Muscle of leg (tissue), 11 donors: ENCODE results near the gene ADGRE2. TPM values are rescaled to one million over a fixed set of nuclear protein-coding genes. Genes with fewer than 3 reads are reported as not detected.
A peak's percentile ranks its signal among the peaks of the same experiment; 100 is the strongest.

Experiments used
- DNase-seq: peaks from one replicate; pipeline ENCODE4 v3.0.0; 2013
- H3K27ac ChIP-seq: one replicate; pipeline ENCODE4 v1.5.1; 2013; ENCODE audit warnings: mild to moderate bottlenecking, low read length, control low read depth
- H3K27me3 ChIP-seq: one replicate; pipeline ENCODE4 v1.6.1; 2013; ENCODE audit warnings: low read length; ENCODE audit not compliant: control insufficient read depth, insufficient read depth
- H3K36me3 ChIP-seq: one replicate; pipeline ENCODE4 v1.6.1; 2013; ENCODE audit warnings: low read length; ENCODE audit not compliant: control insufficient read depth, insufficient read depth
- H3K4me1 ChIP-seq: one replicate; pipeline ENCODE4 v1.6.1; 2013; ENCODE audit warnings: low read length; ENCODE audit not compliant: control insufficient read depth, insufficient read depth
- H3K4me3 ChIP-seq: one replicate; pipeline ENCODE4 v1.5.1; 2013; ENCODE audit warnings: low read length, control low read depth
- H3K9me3 ChIP-seq: replicated peaks from 2 replicates; pipeline ENCODE4 v1.6.1; 2013; ENCODE audit warnings: low read depth, low read length; ENCODE audit not compliant: control insufficient read depth
- WGBS: methylation state at CpG from one replicate; pipeline ENCODE4 v1.1.5; 2013; ENCODE audit warnings: missing lambda C conversion rate; ENCODE audit not compliant: insufficient coverage; 5-methylcytosine and 5-hydroxymethylcytosine counted together
- polyA plus RNA-seq, 8 donors: library from polyadenylated mRNA; unstranded; fragments of 120-200 nt; gene quantifications; one replicate each; pipeline versions ENCODE4 v1.2.1 to v1.2.3, GENCODE V29; 2013; ENCODE audit warnings: inconsistent platforms in 1 of 8, low replicate concordance in 1 of 8; ENCODE audit not compliant: insufficient read length in 8 of 8, insufficient read depth in 1 of 8
- total RNA-seq: library from RNA; stranded (reverse); fragments of 120-200 nt; gene quantifications from one replicate; pipeline ENCODE4 v1.2.4, GENCODE V29; 2013

Gene ADGRE2
- total and polyA plus RNA-seq, 9 donors, result 0.22 to 3.6 (median 0.49) TPM

- Histone ChIP-seq H3K4me1 (no peaks in the 10 kb centered on the region), H3K27ac (no peak overlapping the region), H3K9me3 (peaks cover 4% of the 10 kb centered on the region), H3K4me3 (no peak overlapping the region), H3K27me3 (no peaks in the 10 kb centered on the region), H3K36me3 (peaks cover 87% of the 10 kb centered on the region)
- no peak for DNase-seq
- 77% methylated on average over 3 of the region's 6 CpGs for WGBS
Measured at GRCh38 chr19:14704450-14704849, 73.9 kb downstream of the ADGRE2 start.

DNA sequence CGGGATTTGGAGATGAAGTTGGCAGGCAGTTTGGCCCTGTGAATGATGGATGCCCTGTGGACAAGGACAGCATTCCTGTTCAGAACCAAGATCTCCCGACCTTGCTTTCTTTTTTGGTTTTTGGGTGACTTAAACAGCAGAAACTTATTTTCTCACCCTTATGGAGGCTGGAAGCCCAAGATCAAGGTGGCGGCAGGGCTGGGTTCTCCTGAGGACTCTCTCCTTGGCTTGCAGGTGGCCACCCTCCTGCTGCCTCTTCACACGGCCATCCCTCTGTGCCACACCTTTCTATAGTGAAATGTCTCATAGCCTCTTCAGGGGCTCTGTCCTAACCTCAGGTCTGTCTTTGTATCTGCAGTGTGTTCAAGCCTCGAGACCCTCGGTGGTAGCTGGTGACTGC is 74.5 kb downstream of the ADGRE2 start:
- H3K4me1 ChIP-seq, result no peaks in the 10 kb centered on the region
- H3K36me3 ChIP-seq, result peaks cover 86% of the 10 kb centered on the region
- no peak for DNase-seq
- WGBS, result 94% methylated on average over 6 of the region's 6 CpGs
- peaks cover 4% of the 10 kb centered on the region for H3K9me3 ChIP-seq
- no peak overlapping the region for H3K27ac ChIP-seq
- H3K27me3 ChIP-seq, result no peaks in the 10 kb centered on the region
- H3K4me3 ChIP-seq, result no peak overlapping the region

- Histone ChIP-seq H3K4me1 (no peaks in the 10 kb centered on the region), H3K27me3 (no peaks in the 10 kb centered on the region), H3K4me3 (no peak overlapping the region), H3K36me3 (peaks cover 80% of the 10 kb centered on the region), H3K9me3 (peaks cover 4% of the 10 kb centered on the region), H3K27ac (no peak overlapping the region)
- DNase-seq, result no peak
- WGBS, result 92% methylated on average over 6 of the region's 9 CpGs
Measured at GRCh38 chr19:14700711-14701375, 77.5 kb downstream of the ADGRE2 start.

GRCh38 chr19:14699641-14700040 is 78.7 kb downstream of the ADGRE2 start:
- Histone ChIP-seq H3K4me1 (no peaks in the 10 kb centered on the region), H3K27ac (no peak overlapping the region), H3K9me3 (peaks cover 4% of the 10 kb centered on the region), H3K36me3 (peaks cover 79% of the 10 kb centered on the region), H3K4me3 (no peak overlapping the region), H3K27me3 (no peaks in the 10 kb centered on the region)
- WGBS, result 84% methylated on average over 4 of the region's 8 CpGs
- DNase-seq, result no peak

DNA sequence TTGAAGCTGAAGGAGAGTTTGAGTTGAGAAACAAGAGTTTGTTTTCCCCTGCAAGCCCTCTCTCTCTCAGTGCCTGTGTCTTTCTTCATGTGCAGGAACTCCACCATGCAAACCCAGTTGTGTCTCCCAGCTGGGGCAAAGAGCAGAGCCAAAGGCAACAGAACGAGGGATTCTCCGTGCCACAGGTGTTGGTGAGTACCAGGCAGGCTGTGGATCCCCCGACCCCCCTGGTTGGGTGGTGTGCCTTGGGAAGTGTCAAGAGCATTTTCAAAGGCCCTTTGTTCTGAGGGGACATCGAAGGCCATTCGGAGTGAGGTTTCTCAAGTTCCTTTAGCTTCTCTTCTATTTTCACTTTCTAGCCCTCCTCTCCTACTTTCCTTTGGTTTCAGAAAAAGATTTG is 82.9 kb downstream of the ADGRE2 start:
- H3K4me3 ChIP-seq, result no peak overlapping the region
- H3K9me3 ChIP-seq, result no peaks in the 10 kb centered on the region
- no peak overlapping the region for H3K27ac ChIP-seq
- 100% methylated on average over 1 of the region's 5 CpGs for WGBS
- no peak for DNase-seq
- no peaks in the 10 kb centered on the region for H3K27me3 ChIP-seq
- peaks cover 2% of the 10 kb centered on the region for H3K4me1 ChIP-seq
- H3K36me3 ChIP-seq, result peaks cover 48% of the 10 kb centered on the region

GRCh38 chr19:14694641-14695266 is 83.6 kb downstream of the ADGRE2 start:
- peaks cover 41% of the 10 kb centered on the region for H3K36me3 ChIP-seq
- WGBS, result 87% methylated on average over 13 of the region's 13 CpGs
- no peaks in the 10 kb centered on the region for H3K27me3 ChIP-seq
- no peak overlapping the region for H3K4me3 ChIP-seq
- no peak overlapping the region for H3K27ac ChIP-seq
- H3K9me3 ChIP-seq, result no peaks in the 10 kb centered on the region
- H3K4me1 ChIP-seq, result peaks cover 3% of the 10 kb centered on the region
- no peak for DNase-seq

DNA sequence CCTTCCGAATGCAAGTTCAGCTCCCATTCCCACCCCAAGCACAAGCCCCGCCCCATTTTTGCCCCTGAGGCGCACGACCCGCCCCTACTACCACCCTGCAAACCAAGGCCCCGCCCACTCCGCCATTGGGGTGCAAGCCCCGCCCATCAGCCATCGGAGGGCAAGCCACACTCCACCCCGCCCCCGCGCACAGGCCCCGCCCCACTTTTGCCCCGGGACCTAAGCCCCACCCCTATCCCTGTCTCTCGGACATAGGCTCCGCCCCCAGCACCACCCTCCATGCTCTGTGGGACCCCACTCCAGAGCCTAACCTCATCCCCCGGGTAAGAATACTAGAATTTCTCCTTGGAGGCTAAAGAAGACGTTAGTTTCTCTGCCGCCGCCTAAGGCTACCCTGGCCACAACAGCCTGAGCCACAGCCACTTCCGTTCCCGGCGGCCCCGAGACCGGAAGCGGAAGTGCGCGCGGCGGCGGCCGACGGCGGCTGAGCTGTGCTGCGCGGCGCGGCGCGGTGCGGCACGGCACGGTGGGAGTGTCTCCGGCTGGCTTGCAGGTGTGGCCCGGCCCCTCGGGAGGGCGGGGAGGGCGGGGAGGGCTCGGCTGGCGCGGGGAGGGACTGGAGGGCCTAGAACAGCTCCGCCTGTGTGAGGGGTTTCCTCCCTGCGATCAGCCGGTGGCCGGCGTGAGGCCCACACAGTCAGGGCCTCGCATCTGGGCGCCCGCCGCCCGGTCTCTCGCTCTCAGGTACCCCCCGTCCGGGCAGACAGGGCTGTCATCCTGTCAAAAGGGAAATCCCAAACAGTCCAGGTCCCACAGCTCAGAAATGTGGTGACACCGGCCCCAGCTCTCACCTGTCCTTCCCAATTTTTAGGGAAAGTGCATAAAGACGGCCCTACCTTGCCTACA is 88.5 kb downstream of the ADGRE2 start, which contains the start of gene ZNF333:
TSS of gene ZNF333 (plus strand) at position 451 of the 906 bp plus-strand sequence. CDS start 3,444 bp downstream, outside the sequence.
- no peaks in the 10 kb centered on the region for H3K27me3 ChIP-seq
- H3K9me3 ChIP-seq, result no peaks in the 10 kb centered on the region
- H3K27ac ChIP-seq, result peak within 1 kb of the TSS; percentile 98
- under 1% methylated on average over 57 of the region's 66 CpGs for WGBS
- DNase-seq, result peak; percentile 91
- H3K36me3 ChIP-seq, result peaks cover 11% of the 10 kb centered on the region
- H3K4me3 ChIP-seq, result peak within 1 kb of the TSS; percentile 88
- peaks cover 6% of the 10 kb centered on the region for H3K4me1 ChIP-seq

- no peak overlapping the region for H3K4me3 ChIP-seq
- H3K27me3 ChIP-seq, result no peaks in the 10 kb centered on the region
- no peaks in the 10 kb centered on the region for H3K36me3 ChIP-seq
- no CpG with 5 or more reads among the region's 3 CpGs for WGBS
- H3K4me1 ChIP-seq, result peaks cover 6% of the 10 kb centered on the region
- no peak overlapping the region for H3K27ac ChIP-seq
- H3K9me3 ChIP-seq, result no peaks in the 10 kb centered on the region
- no peak for DNase-seq
Measured at GRCh38 chr19:14686411-14686810, 91.9 kb downstream of the ADGRE2 start.

- 83% methylated on average over 1 of the region's 3 CpGs for WGBS
Measured at GRCh38 chr19:14683439-14683838, 94.9 kb downstream of the ADGRE2 start.

More at GRCh38 chr19:14683439-14683838, 94.9 kb downstream of the ADGRE2 start:
- no peaks in the 10 kb centered on the region for H3K4me1 ChIP-seq
- no peaks in the 10 kb centered on the region for H3K27me3 ChIP-seq
- no peak overlapping the region for H3K27ac ChIP-seq
- H3K4me3 ChIP-seq, result no peak overlapping the region
- no peaks in the 10 kb centered on the region for H3K9me3 ChIP-seq
- DNase-seq, result peak; percentile 20
- H3K36me3 ChIP-seq, result no peaks in the 10 kb centered on the region
